ENCODE data around the gene ARMH3.
A peak's percentile ranks its signal among the peaks of the same experiment; 100 is the strongest.
"Not testable (repeated sequence)": the region's sequence is repeated elsewhere in the genome, so short reads cannot be mapped to it uniquely, and the experiment has no call there.

ARMH3 gene

GRCh38 chr10:102065561-102066398 is 9.8 kb upstream of the ARMH3 start:
- peaks cover 25% of the 10 kb centered on the region for H3K36me3 Mint-ChIP-seq
- peaks cover 30% of the 10 kb centered on the region for H3K4me1 Mint-ChIP-seq
- ATAC-seq = peak; percentile 14
- H3K9me3 Mint-ChIP-seq = no peaks in the 10 kb centered on the region
- peak overlapping the region; percentile 92 for H3K27ac Mint-ChIP-seq
- peak; percentile 7 to 63 for DNase-seq (ENCODE audit: low spot score in 2 of 2)
- peak overlapping the region; percentile 87 for H3K4me3 Mint-ChIP-seq

DNA sequence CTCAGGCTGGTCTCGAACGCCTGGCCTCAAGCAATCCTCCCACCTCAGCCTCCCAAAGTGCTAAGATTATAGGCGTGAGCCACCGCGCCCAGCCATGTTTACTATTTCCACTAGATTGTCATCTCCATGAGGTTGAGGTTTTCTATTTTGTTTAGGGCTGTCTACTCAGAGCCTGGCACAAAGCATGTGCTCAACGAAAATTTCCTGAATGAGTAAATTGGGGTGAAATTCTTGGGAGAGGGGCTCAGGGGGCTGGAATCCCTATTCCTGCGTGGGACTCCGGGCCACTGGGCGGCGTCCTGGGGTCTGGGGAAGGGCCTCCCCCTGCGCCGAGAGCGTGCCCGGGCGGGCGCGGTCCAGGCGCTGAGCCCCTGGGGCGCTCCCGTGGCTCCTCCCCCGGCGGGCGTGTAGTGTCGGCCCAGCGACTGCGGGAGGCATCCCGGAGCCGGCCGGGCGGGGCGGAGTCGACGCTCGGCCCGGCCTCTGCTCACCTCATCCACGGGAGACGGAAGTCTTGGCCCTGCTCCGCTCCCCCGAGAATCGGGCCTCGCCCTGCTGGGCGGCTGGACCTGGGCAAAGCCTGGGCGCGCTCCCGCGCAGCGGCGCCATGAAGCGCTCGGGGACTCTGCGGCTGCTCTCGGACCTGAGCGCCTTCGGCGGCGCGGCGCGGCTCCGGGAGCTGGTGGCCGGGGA is 9.0 kb upstream of the ARMH3 start, which contains the start of gene HPS6:
HPS6 (plus strand) TSS at position 482 of the 693 bp plus-strand sequence; CDS start at position 608, 126 bp downstream.
- H3K4me3 Mint-ChIP-seq = peak within 1 kb of the TSS; percentile 87
- H3K4me1 Mint-ChIP-seq = peaks cover 30% of the 10 kb centered on the region
- peak; percentile 97 for ATAC-seq

GRCh38 chr10:102064503-102064867 is 8.5 kb upstream of the ARMH3 start:
- H3K4me1 Mint-ChIP-seq = peaks cover 30% of the 10 kb centered on the region
- H3K27ac Mint-ChIP-seq = peak overlapping the region; percentile 94
- H3K4me3 Mint-ChIP-seq = peak overlapping the region; percentile 87
- no peaks in the 10 kb centered on the region for H3K9me3 Mint-ChIP-seq
- ATAC-seq (no peak), DNase-seq (ENCODE audit: low spot score in 2 of 2) (no peak)
- peaks cover 19% of the 10 kb centered on the region for H3K36me3 Mint-ChIP-seq

More for the DNA sequence above, 9.0 kb upstream of the ARMH3 start, which contains the start of gene HPS6:
- Mint-ChIP-seq H3K36me3 (peaks cover 20% of the 10 kb centered on the region), H3K27ac (peak within 1 kb of the TSS; percentile 94), H3K9me3 (no peaks in the 10 kb centered on the region)
- peak; percentile 82 to 94 for DNase-seq (ENCODE audit: low spot score in 2 of 2)

DNA sequence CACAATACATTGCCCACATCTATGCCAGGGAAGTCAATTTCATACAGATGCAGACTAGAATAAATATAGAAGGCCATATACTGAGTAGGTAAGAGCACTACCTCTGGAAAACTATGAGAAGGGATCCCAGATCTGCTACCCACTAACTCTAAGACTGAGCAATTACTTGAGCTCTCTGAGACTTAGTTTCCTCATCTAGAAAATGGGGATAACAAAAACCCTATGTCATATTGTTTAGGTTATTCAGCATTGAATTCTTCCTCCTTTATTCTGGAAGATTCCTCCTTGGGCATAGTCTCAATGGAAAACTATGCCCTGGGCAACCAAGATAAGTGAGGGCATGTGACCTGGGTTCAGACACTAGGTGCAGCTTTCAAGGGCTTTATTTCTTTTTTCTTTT is 4.0 kb upstream of the ARMH3 start:
- peaks cover 9% of the 10 kb centered on the region for H3K36me3 Mint-ChIP-seq
- ATAC-seq = no peak
- H3K4me1 Mint-ChIP-seq = peaks cover 20% of the 10 kb centered on the region
- no peaks in the 10 kb centered on the region for H3K9me3 Mint-ChIP-seq
- no peak overlapping the region for H3K27ac Mint-ChIP-seq
- no peak overlapping the region for H3K4me3 Mint-ChIP-seq
- no peak for DNase-seq (ENCODE audit: low spot score in 2 of 2)

DNA sequence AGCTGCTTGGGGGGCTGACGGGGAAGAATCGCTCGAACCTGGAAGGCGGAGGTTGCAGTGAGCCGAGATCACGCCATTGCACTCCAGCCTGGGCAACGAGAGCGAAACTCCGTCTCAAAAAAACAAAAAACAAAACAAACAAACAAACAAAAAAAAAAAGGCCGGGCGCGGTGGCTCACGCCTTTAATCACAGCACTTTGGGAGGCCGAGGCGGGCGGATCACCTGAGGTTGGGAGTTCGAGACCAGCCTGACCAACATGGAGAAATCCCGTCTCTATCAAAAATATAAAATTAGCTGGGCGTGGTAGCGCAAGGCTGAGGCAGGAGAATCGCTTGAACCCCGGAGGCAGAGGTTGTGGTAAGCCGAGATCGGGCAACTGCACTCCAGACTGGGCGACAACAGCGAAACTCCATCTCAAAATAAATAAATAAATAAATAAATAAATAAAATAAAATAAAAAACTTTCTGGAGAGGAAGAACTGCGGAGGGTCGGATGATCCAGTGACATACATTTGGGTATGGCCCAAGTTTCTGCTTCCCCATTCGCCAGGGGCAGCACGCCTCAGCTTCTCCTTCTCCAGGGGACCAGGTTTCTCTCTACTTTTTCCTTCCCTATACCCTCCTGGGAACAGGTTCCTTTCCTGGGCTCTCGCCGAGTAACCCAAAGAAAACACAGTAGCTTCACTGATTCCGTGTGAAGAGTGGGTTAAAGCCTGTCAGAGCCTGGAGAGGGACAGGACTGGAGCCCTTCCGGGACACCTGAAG is 909 bp downstream of the ARMH3 start:
- Mint-ChIP-seq H3K4me1 (peaks cover 40% of the 10 kb centered on the region), H3K4me3 (peak overlapping the region; percentile 87), H3K27ac (peak overlapping the region; percentile 93), H3K36me3 (peaks cover 32% of the 10 kb centered on the region)
- not testable (repeated sequence) for ATAC-seq; H3K9me3 Mint-ChIP-seq; DNase-seq (ENCODE audit: low spot score in 2 of 2)

- H3K4me1 Mint-ChIP-seq = peaks cover 41% of the 10 kb centered on the region
- H3K27ac Mint-ChIP-seq = peak overlapping the region; percentile 44
- peaks cover 9% of the 10 kb centered on the region for H3K36me3 Mint-ChIP-seq
- H3K4me3 Mint-ChIP-seq = no peak overlapping the region
- ATAC-seq (no peak), DNase-seq (ENCODE audit: low spot score in 2 of 2) (no peak)
- H3K9me3 Mint-ChIP-seq = no peaks in the 10 kb centered on the region
Observed at GRCh38 chr10:102046095-102046494, 9.9 kb downstream of the ARMH3 start.

- Mint-ChIP-seq H3K4me1 (peaks cover 36% of the 10 kb centered on the region), H3K36me3 (peaks cover 5% of the 10 kb centered on the region), H3K27ac (no peak overlapping the region), H3K9me3 (no peaks in the 10 kb centered on the region), H3K4me3 (no peak overlapping the region)
- ATAC-seq = no peak
- DNase-seq (ENCODE audit: low spot score in 2 of 2) = no peak
Observed at GRCh38 chr10:102045292-102045691, 10.7 kb downstream of the ARMH3 start.

DNA sequence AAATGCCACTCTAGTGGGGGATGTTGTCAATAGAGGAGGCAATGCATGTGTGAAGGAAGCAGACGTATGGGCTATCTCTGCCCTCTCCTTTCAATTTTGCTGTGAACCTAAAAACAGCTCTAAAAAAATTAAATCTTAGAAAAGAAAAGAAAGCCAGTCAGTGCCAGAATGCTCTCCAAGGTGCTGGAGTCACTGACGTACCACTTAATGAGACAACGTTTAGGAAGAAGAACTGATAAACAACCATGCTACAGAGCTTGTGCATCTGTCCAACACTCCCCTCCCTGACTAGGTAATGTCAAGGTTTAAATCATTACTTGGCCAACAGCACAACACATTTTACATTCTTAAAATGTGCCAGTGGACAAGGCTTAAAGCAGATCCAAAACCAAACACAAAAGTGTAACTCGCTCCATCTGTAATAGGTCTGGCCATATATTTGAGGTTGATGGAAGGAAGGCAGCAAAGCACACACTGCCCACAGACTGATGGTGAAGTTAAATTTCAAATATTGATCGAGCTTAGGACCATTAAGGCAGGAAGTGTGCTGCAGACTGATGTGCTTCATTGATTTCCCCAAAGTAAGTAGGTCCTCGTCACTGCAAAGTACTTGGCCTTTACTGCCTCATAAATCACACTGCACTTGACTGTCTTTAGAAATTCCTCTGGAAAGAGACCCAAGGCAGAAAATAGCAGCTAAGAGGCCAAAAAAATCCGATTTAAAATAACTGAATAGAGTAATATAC is 15.5 kb downstream of the ARMH3 start:
- no peak for DNase-seq (ENCODE audit: low spot score in 2 of 2)
- H3K36me3 Mint-ChIP-seq = peaks cover 40% of the 10 kb centered on the region
- no peak for ATAC-seq
- no peaks in the 10 kb centered on the region for H3K9me3 Mint-ChIP-seq
- H3K4me1 Mint-ChIP-seq = peaks cover 7% of the 10 kb centered on the region
- no peak overlapping the region for H3K4me3 Mint-ChIP-seq
- no peak overlapping the region for H3K27ac Mint-ChIP-seq

DNA sequence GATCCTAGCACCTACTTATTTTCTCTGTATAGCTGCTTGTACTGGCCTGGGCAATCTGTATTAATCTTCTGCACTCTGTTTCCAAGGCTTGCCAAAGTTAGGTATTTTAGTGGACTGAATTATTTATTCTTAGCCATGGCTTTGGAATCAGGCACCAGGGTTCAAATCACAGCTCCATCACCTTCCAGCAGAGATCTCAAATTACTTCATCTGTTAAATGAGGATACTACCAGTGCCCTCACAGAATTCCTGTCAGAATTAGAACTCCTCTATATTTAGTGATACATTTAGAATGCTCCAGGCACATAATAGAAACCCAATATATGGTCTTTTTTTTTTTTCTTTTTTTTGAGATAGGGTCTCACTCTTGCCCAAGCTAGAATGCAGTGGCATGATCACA is 17.6 kb downstream of the ARMH3 start:
- H3K36me3 Mint-ChIP-seq = peaks cover 54% of the 10 kb centered on the region
- H3K4me1 Mint-ChIP-seq = peaks cover 4% of the 10 kb centered on the region
- no peaks in the 10 kb centered on the region for H3K9me3 Mint-ChIP-seq
- H3K4me3 Mint-ChIP-seq = no peak overlapping the region
- H3K27ac Mint-ChIP-seq = no peak overlapping the region
- ATAC-seq = no peak
- DNase-seq (ENCODE audit: low spot score in 2 of 2) = no peak

DNA sequence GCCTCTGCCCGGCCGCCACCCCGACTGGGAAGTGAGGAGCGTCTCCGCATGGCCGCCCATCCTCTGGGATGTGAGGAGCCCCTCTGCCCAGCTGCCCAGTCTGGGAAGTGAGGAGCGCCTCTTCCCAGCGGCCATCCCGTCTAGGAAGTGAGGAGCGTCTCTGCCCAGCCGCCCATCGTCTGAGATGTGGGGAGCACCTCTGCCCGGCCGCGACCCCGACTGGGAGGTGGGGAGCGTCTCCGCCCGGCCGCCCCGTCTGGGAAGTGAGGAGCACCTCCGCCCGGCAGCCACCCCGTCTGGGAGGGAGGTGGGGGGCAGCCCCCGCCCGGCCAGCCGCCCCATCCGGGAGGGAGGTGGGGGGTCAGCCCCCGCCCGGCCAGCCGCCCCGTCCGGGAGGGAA is 20.2 kb downstream of the ARMH3 start:
- H3K27ac Mint-ChIP-seq; H3K4me3 Mint-ChIP-seq; ATAC-seq; H3K4me1 Mint-ChIP-seq; H3K9me3 Mint-ChIP-seq; DNase-seq (ENCODE audit: low spot score in 2 of 2): not testable (repeated sequence)
- H3K36me3 Mint-ChIP-seq = peaks cover 80% of the 10 kb centered on the region

- no peak overlapping the region for H3K27ac Mint-ChIP-seq
Observed at GRCh38 chr10:102033787-102034186, 22.2 kb downstream of the ARMH3 start.

DNA sequence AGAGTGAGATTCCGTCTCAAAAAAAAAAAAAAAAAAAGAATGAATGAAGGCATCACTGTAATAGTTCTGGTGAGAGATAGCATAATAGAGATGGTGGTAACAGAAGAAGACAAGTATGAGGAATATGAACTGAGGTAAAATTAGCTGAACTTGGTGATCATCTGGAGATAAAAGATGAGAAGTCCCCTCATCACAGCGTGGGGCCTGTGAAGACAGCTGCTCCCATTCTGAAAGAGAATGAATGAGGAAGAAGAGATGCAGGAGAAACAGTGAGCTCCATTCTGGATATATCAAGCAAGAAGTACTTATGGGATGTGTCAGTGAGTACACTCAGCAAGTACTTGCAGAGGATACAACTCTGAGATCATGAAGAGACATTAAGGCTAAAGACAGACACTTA is 28.7 kb downstream of the ARMH3 start:
- no peaks in the 10 kb centered on the region for H3K9me3 Mint-ChIP-seq
- DNase-seq (ENCODE audit: low spot score in 2 of 2) = no peak
- no peak for ATAC-seq
- no peak overlapping the region for H3K4me3 Mint-ChIP-seq
- no peaks in the 10 kb centered on the region for H3K4me1 Mint-ChIP-seq
- H3K36me3 Mint-ChIP-seq = peaks cover 80% of the 10 kb centered on the region
- no peak overlapping the region for H3K27ac Mint-ChIP-seq

More at GRCh38 chr10:102033787-102034186, 22.2 kb downstream of the ARMH3 start:
- Mint-ChIP-seq H3K4me1 (no peaks in the 10 kb centered on the region), H3K9me3 (no peaks in the 10 kb centered on the region), H3K4me3 (no peak overlapping the region), H3K36me3 (peaks cover 94% of the 10 kb centered on the region)
- DNase-seq (ENCODE audit: low spot score in 2 of 2) (no peak), ATAC-seq (no peak)

DNA sequence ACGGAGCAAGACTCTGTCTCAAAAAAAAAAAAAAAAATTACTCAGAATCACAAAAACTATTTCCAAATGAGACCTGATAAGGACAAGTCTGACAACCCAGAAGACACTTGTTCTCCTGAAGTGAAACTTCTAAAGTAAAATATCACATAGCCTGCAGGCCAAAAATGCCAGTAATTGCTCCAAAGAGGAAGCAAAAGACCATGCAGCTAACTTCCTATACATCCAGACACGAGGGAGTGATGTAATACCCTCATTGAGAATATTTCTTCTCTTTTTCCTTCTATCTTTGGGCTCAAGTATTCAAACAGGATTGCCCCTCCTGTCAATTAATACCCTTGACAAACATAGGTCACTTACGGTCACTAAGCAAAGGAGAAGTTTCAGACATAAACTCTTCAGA is 31.2 kb downstream of the ARMH3 start:
- Mint-ChIP-seq H3K4me3 (no peak overlapping the region), H3K4me1 (no peaks in the 10 kb centered on the region), H3K9me3 (no peaks in the 10 kb centered on the region), H3K27ac (peak overlapping the region; percentile 40), H3K36me3 (peaks cover 79% of the 10 kb centered on the region)
- DNase-seq (ENCODE audit: low spot score in 2 of 2) = no peak
- no peak for ATAC-seq

- Mint-ChIP-seq H3K9me3 (no peaks in the 10 kb centered on the region), H3K36me3 (peaks cover 77% of the 10 kb centered on the region)
Observed at GRCh38 chr10:102020938-102021337, 35.0 kb downstream of the ARMH3 start.

GRCh38 chr10:102017295-102017694 is 38.7 kb downstream of the ARMH3 start:
- no peak for ATAC-seq
- peak overlapping the region; percentile 17 for H3K27ac Mint-ChIP-seq
- no peak overlapping the region for H3K4me3 Mint-ChIP-seq
- no peak for DNase-seq (ENCODE audit: low spot score in 2 of 2)
- H3K4me1 Mint-ChIP-seq = no peaks in the 10 kb centered on the region
- peaks cover 57% of the 10 kb centered on the region for H3K36me3 Mint-ChIP-seq
- no peaks in the 10 kb centered on the region for H3K9me3 Mint-ChIP-seq

More at GRCh38 chr10:102020938-102021337, 35.0 kb downstream of the ARMH3 start:
- H3K27ac Mint-ChIP-seq = no peak overlapping the region
- H3K4me3 Mint-ChIP-seq = no peak overlapping the region
- ATAC-seq = no peak
- no peak for DNase-seq (ENCODE audit: low spot score in 2 of 2)
- H3K4me1 Mint-ChIP-seq = no peaks in the 10 kb centered on the region

Measured in stimulated activated effector memory CD8-positive, alpha-beta T cell treated with anti-CD3 and anti-CD28 coated beads, Interleukin-12 subunit alpha, Interleukin-12 subunit beta, amount 100 ng/mL, for 72 hours (primary cell).